ENCODE results near the gene PTPRN2. TPM values are rescaled to one million over a fixed set of nuclear protein-coding genes. Genes with fewer than 3 reads are reported as not detected.
"Not testable (repeated sequence)": the region's sequence is repeated elsewhere in the genome, so short reads cannot be mapped to it uniquely, and the experiment has no call there.

PTPRN2 gene
- total RNA-seq, 1 donor from 2014 or later, result 0.33 TPM

DNA sequence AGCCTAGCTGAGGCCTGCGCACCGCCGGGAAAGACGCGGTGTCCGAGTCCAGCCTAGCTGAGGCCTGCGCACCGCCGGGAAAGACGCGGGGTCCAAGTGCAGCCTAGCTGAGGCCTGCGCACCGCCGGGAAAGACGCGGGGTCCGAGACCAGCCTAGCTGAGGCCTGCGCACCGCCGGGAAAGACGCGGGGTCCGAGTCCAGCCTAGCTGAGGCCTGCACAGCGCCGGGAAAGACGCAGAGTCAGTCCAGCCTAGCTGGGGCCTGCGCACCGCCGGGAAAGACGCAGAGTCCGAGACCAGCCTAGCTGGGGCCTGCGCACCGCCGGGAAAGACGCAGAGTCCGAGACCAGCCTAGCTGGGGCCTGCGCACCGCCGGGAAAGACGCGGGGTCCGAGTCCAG, 161.9 kb downstream of the PTPRN2 start:
- not testable (repeated sequence) for DNase-seq (ENCODE audit: low spot score); ATAC-seq

DNA sequence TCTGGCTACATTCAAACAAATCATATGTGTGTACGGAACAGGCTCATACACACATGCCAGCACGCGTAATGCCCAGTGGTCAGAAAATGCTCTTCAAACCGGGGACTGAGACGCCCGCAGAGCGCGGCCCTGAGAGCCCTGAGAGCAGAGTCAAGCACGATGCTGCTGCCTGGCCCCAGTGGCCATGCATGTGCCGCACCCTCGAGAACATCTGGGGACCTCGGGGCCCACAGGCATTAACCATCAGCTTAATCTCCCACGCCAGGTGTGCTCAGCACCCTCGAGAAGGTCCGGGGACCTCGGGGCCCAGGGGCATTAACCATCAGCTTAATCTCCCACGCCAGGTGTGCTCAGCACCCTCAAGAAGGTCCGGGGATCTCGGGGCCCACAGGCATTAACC, 163.1 kb downstream of the PTPRN2 start:
- ATAC-seq (no peak), DNase-seq (ENCODE audit: low spot score) (no peak)

DNA sequence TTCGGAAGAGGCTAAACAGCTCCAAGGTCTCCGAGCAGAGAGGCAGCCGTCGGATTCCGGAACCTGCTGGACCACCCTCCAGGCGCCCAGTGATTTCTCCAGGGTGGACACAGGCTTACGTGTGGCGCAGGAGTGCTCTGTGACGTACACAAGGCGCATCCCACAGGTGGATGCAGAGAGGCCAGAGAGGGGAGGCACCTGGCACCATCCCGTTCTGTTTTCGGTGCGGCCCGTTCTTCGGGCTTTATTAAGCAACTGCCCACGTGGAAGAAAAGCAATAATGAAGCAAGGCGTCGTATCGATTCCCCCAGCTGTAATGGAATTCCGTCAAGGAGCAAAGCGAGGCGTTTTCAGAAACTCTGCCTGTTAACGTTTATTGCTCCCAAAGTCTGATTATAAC, 163.6 kb downstream of the PTPRN2 start:
- no peak for ATAC-seq

DNA sequence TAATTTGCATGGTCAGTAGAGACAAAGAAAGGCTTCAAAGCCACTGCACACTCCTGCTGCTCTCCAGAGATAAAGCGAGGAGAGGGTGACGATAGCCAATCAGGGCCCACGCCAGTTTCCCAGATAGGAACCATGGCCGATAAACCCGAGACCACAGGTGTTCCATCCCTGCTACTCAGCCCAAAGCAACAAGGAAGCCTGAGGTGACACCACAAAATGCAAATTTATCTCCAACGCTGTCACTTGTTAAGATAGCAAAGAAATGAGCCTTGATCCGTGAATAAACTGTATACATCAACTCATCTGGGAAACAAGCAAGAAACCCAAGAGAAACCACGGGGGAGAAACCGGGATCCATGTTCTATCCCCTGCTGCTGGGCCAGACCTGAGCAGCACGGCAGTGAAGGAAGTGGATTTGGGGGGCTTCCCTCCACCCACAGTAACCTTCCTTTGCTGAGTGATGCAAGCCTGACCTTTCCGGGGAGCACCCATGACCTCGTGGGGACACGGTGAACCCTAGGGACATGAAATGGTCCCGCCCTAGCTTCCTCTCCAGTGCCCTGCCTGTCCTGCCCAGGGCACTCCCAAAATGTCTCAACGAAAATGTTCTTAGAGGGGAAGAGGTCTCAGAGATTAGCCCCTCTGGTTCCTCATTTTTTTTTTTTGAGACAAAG, 164.6 kb downstream of the PTPRN2 start:
- ATAC-seq (no peak), DNase-seq (ENCODE audit: low spot score) (no peak)

More for the DNA sequence above, 163.6 kb downstream of the PTPRN2 start:
- DNase-seq (ENCODE audit: low spot score), result no peak

DNA sequence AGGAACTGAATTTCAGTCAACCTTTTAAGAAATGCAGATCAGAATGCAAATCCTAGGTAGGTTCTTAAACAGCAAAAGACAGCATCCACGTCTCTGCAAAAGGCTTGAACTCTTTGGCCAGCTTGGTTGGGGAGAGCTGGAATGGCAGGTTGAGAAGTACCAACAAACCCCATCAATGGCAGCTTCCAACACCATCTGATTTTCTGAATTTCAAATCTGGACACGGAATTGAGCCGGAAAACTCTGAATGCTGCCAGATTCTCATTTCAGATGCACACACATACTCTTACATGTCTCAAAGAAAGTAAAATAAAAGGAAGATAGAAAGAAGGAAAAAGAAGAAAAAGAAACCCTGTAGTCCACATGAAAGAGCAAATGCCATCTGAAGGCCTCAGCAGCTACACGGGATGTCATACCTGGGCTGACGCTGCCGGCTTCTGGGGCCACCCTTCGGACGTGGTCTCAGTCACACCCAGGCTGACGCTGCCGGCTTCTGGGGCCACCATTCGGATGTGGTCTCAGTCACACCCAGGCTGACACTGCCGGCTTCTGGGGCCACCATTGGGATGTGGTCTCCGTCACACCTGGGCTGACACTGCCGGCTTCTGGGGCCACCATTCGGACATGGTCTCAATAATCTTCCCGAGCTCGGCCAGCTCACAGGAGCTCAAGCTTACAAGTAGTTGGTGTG, 165.3 kb downstream of the PTPRN2 start:
- no peak for DNase-seq (ENCODE audit: low spot score)
- no peak for ATAC-seq

DNA sequence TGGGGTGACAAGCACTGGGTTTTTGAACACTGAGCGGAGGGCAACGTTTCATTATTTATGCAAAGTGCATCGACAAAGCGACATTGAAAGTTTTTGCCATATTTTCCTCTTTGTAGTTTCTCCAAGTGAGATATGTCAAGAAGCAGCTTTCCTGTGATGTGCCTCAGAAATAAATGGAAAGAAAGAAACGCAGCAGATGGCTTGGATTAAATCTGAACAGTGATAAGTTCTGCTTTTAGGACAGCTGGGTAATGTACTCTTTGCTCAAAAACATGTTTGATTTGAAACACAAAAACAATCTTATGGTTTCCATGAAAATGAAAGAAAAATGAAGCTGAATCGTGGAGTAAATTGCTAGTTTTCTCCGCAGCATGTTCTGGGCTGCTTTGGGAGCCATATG, 166.3 kb downstream of the PTPRN2 start:
- DNase-seq (ENCODE audit: low spot score) (no peak), ATAC-seq (no peak)

DNA sequence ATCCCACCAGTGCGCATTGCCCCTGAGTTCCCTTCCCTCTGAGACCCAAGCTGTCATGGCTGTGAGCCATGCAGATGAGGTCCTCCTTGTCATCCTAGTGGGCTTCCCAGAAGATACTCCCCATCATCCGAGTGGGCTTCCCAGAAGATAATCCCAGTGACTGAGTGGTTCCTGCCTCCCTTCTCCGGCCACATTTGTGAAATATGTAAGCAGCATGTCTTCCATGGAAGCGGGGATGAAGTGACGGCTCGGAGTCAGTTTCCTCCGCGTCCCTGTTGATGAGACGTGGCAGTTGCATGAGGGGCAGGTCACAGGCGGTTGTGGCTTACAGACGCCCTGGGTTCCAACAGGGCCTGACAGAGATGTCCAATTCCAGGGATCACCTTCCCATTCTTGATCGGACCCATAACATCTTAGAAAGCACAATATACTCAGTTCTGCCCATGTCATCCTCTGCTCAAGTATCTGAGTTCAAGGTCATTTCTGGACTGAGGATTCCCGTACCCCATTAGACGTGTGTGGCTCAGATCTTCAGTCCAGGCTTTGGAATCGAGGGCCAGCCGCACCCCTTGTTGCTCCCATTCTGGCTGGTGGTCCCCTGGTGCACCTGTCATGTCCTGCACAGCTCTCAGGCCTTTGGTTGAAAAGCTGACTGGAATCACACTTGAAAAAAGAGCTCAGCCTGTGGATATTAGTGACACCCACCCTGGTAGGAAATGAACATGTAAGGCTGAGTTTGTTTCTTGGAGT, 166.9 kb downstream of the PTPRN2 start:
- no peak for ATAC-seq
- DNase-seq (ENCODE audit: low spot score), result no peak

DNA sequence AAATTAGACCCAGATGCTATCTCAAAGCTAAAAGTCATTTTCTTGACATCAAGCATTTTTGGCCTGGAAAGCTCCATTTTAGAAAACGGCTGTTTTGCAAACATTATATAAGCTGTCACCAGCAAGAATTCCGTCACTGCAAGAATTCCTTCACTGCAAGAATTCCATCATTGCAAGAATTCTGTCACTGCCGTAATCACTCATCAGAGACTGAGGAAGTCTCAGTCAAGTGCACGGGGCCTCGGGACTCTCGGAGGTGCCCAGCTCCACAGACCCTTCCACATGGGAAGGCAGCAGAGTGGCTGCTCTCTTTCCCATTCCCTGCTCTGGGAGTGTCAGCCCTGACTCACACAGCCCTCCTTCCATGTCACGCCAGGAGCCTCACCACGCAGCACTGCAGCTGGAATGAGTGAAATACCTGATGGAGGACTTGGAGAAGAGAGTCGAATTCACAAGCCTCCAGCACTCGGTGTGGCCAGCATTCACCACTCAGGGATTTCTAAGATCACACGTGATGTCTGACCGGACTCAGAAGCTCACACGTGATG, 168.3 kb downstream of the PTPRN2 start:
- ATAC-seq, result no peak
- DNase-seq (ENCODE audit: low spot score), result no peak

DNA sequence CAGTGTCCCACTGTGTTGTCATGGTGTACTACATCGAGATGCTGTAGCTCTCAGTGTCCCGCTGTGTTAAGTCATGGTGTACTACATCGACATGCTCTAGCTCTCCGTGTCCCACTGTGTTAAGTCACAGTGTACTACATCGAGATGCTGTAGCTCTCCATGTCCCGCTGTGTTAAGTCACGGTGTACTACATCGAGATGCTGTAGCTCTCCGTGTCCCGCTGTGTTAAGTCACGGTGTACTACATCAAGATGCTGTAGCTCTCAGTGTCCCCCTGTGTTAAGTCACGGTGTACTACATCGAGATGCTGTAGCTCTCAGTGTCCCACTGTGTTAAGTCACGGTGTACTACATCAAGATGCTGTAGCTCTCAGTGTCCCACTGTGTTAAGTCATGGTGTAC, 169.2 kb downstream of the PTPRN2 start:
- DNase-seq (ENCODE audit: low spot score); ATAC-seq: not testable (repeated sequence)

DNA sequence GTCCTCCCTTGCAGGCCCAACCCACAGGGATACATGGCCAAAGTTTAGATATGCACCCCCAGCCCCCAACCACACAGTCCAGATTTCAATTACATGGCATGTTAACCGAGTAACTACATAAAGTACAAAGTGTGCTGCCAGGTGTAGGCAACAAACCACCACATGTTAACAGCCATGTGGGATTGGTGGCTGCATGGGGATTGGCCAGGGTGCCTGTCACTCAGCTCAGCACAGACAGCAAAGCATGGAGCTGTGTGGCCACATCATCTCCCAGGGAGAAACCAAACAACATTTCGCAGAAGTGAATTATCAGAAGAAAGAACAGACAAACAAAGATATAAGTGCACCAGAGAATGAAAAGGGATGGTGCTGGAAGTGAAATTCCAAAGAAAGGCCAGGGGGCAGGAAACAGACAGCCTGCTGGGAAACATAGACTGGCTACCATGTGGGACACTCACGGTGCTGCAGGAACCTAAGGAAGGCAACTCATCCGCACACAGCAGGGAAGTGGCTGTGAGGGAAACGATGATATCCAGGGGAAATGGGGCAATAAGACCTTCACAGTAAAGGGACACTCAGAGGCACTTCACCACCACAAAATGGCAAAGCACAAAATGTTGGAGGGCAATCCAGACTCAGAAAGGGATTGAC, 171.2 kb downstream of the PTPRN2 start:
- DNase-seq (ENCODE audit: low spot score) (no peak), ATAC-seq (no peak)

DNA sequence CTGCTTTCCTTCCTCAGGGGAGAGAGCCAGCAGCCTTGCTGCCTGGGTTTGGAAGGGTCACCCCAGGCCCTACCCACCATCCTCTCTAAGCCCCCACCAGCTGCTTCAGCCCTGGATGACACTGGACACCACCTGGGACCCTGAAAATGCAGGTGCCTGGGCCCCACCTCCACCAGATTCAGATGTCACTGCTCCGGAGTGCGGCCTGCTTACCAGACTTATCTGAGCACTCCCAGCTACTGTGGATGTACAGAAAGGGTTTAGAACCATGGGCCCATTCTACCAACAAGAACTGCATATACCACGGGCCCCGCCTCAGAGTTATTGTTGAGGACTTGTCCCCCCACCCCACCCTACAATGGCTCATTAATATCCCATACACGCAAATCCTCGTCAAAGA, 172.3 kb downstream of the PTPRN2 start:
- no peak for DNase-seq (ENCODE audit: low spot score)
- no peak for ATAC-seq

DNA sequence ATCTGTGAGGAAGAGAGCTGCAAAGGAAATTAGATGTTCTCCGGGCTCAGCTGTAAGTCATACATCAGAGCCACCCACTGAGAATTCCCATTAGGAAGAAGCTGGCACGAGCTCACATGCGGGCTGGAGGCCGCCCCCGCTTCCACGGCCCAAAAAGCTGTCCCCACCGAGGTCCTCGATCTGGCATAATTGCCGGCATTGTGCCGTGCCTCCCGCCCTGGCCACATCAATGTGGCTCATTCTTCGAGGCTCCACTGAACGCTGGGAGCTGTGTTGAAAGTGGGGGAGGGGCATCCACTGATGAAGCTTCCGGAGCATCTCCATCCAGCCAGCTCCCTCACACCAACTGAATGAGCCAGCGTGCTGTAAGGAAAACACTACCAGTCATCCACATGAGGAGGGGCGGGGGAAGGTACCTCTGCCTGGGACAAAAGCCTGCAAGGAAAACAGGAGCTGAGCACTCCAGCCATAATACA, 173.1 kb downstream of the PTPRN2 start:
- DNase-seq (ENCODE audit: low spot score) (no peak), ATAC-seq (no peak)

DNA sequence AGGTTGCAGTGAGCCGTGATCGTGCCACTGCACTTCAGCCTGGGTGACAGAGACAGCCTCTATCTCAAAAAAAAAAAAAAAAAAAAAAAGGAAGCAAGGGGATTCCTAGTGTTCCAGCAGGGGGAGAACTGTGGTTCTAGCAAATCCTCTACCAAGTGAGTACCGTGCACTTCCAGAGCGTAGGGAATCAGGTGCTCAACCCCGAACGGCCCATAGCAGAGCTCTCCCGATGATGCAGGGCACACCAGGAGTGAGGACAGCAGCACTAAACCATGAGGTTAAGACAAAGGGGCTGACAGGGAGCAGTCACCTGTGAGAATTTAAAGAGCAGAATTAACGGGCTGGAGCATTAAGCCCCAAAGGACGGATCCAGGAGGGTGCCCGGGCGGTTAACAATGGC, 173.6 kb downstream of the PTPRN2 start:
- DNase-seq (ENCODE audit: low spot score), result no peak
- ATAC-seq, result no peak

DNA sequence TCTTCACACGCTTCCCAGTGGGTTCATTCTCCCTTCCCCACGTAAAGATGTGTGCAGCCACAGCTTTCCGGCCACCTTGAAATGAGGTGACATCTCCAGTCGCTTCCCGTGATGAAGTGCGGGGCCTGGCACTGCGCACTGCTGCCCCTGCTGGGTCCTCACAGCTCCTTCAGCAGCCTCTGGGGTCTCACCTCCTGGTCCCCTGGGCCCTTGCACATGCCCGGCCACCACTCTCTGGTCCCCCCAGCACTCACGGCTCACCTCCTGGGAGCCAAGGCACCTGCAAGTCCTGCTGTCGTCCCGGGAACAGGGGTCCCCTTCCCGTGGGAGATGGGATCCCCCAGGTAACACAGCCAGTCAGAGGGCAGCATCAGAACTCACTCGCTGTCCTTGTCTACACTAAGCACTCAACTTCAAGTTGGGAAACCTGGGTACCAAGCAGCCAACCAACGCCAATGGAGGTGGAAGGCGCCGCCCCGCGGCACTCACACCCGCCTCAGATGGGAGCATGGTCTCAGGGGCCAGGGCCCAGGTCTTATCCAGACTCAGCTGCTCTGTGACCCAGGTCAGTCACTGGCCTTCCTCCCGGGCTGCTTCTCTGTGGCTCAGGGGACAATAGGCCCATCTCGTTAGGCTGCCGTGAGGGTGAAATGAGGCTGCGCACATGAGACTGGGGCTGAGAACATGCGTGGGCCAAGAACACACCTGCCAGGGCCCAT, 176.2 kb downstream of the PTPRN2 start:
- DNase-seq (ENCODE audit: low spot score) (no peak), ATAC-seq (no peak)

DNA sequence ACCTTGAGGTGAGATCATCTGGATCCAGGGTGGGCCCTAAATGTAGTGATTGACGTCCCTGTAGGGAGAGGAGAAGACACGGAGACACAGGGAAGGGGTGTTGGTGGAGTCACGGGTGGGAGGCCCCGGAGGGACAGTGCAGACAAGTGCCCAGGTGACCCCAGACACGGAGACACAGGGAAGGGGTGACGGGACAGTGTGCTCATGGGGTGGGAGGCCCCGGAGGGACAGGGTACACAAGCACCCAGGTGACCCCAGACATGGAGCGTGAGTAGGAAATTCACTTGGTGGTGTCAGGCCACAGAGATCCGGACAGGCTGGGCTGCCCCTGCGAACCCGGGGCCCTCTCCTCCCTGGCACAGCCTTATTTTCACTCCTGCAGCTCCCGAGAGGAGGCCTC, 176.9 kb downstream of the PTPRN2 start:
- ATAC-seq, result peak; percentile 22
- DNase-seq (ENCODE audit: low spot score), result no peak

DNA sequence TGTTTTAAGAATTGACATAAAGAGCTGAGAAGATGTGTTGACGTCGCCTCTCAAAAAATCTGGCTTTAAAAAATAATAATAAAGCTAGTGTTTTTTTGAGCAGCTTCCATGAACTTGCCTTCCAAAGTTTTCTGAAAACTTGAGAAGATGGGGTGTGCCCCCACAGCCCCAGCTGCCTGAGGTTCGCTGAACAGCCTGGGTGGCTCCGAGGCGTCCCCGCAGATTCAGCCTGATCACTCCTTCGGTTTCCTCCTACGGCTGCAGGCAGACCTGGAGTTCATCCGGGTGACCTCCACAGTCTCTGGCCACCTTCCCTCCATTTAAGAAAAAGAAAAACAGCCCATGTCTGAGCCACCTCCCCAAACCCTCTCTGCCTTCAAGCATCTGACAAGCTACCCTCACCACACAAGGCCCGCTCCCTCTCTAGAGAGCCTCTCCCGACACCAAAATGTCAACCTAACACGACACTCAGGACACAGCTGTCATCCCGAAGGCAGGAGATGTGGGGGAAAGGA, 177.8 kb downstream of the PTPRN2 start:
- ATAC-seq (no peak), DNase-seq (ENCODE audit: low spot score) (no peak)

DNA sequence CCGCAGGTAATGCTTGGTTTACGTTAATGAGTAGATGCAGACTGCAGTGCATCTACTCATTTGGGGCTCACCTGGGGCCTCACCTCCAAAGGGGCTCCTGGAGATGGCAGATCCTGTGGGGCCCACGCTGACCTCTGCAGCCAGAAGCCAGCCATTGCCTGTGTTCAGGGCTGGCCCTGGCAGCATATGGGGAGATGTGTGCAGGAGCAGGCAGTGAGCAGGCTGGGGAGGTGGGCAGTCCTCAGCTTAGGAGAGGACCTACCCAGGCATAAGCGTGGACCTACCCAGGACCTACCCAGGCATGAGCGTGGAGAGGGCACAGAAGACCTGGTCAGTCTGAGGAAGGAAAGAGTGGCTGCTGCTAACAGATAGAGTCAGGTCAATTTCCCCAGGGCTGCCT, 178.5 kb downstream of the PTPRN2 start:
- DNase-seq (ENCODE audit: low spot score), result no peak
- ATAC-seq, result no peak

DNA sequence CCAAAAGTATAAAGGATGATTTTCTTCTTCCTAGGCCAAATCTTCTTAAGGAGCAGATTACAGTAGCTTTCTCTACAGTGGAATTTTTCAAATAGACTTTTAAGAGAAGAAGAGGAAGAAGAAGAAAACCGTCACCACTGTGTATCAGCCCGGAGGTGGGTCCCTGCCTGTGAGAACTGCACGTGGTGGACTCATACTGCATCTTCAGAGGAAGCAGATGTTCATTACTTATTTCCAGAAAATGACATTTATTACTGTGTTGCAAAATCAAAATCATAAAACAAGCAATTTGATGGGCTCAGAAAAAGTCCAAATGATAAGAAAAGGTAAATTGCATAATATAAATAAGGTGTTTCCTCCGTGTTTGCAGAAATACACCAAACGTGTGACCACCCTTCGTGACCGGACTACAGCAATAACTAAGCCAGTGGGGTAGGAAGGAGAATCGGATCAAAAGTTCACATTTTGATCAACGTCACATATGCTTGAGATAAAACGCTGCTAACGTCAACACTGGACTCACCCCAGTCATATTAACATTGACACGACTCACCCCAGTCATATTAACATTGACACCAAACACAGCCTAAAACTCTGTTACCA, 179.2 kb downstream of the PTPRN2 start:
- ATAC-seq, result no peak
- DNase-seq (ENCODE audit: low spot score), result no peak

DNA sequence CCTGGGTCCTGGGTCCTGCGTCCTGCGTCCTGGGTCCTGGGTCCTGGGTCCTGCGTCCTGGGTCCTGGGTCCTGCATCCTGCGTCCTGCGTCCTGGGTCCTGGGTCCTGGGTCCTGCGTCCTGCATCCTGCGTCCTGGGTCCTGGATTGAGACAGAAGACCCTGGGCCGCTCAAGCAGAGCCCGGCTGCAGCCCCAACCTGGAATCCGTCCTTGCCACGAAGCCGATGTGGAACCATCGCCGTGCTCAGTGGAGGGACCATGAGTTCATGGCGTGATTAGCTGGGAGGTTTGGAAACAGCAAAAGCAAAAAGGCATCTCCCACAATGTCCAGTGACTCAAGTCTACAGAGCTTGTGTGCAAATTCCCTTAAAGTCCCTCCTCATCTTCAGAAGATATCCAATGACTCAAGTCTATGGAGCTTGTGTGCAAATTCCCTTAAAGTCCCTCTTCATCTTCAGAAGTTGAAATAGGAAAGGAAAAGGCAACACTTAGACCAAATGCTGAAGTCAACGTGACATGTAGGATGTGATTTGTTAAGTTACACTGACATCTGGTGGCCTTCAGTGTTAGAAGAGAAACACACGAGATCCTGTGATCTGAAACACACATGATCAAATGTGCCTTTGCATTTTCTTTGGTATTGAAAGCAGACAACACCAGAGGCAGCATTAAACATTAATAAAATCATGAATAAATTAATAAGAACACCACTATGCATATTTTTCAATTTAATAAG, 179.9 kb downstream of the PTPRN2 start:
- no peak for DNase-seq (ENCODE audit: low spot score)
- peak; percentile 73 for ATAC-seq
